Measurements from ENCODE around the gene SYNPO2.
"Not testable (repeated sequence)": the region's sequence is repeated elsewhere in the genome, so short reads cannot be mapped to it uniquely, and the experiment has no call there.

Gene SYNPO2

GRCh38 chr4:119002476-119002875 is 113.8 kb downstream of the SYNPO2 start:
- no peak for DNase-seq (ENCODE audit: low spot score)

- not testable (repeated sequence) for DNase-seq (ENCODE audit: low spot score)
Observed at GRCh38 chr4:119003001-119003400, 114.3 kb downstream of the SYNPO2 start.

GRCh38 chr4:119005928-119006460 is 117.3 kb downstream of the SYNPO2 start:
- no peak for DNase-seq (ENCODE audit: low spot score)

GRCh38 chr4:119008761-119009160 is 120.1 kb downstream of the SYNPO2 start:
- no peak for DNase-seq (ENCODE audit: low spot score)

- DNase-seq (ENCODE audit: low spot score): not testable (repeated sequence)
Observed at GRCh38 chr4:119010221-119010620, 121.6 kb downstream of the SYNPO2 start.

GRCh38 chr4:119010909-119011606 is 122.4 kb downstream of the SYNPO2 start:
- no peak for DNase-seq (ENCODE audit: low spot score)

- no peak for DNase-seq (ENCODE audit: low spot score)
Observed at GRCh38 chr4:119011607-119011988, 122.9 kb downstream of the SYNPO2 start.

- DNase-seq (ENCODE audit: low spot score): no peak
Observed at GRCh38 chr4:119014658-119015057, 126.0 kb downstream of the SYNPO2 start.

GRCh38 chr4:119016636-119017035 is 128.0 kb downstream of the SYNPO2 start:
- no peak for DNase-seq (ENCODE audit: low spot score)

GRCh38 chr4:119017636-119018035 is 129.0 kb downstream of the SYNPO2 start:
- no peak for DNase-seq (ENCODE audit: low spot score)

GRCh38 chr4:119020158-119020557 is 131.5 kb downstream of the SYNPO2 start:
- DNase-seq (ENCODE audit: low spot score): no peak

- DNase-seq (ENCODE audit: low spot score): not testable (repeated sequence)
Observed at GRCh38 chr4:119022520-119022919, 133.9 kb downstream of the SYNPO2 start.

- DNase-seq (ENCODE audit: low spot score): no peak
Observed at GRCh38 chr4:119024102-119024501, 135.4 kb downstream of the SYNPO2 start.

- no peak for DNase-seq (ENCODE audit: low spot score)
Observed at GRCh38 chr4:119025420-119025819, 136.8 kb downstream of the SYNPO2 start.

- DNase-seq (ENCODE audit: low spot score): no peak
Observed at GRCh38 chr4:119025916-119026661, 137.4 kb downstream of the SYNPO2 start.

GRCh38 chr4:119026662-119027444 is 138.2 kb downstream of the SYNPO2 start:
- no peak for DNase-seq (ENCODE audit: low spot score)

GRCh38 chr4:119027811-119028210 is 139.2 kb downstream of the SYNPO2 start:
- DNase-seq (ENCODE audit: low spot score): no peak

GRCh38 chr4:119028296-119028695 is 139.6 kb downstream of the SYNPO2 start:
- DNase-seq (ENCODE audit: low spot score): no peak

GRCh38 chr4:119029847-119030535 is 141.3 kb downstream of the SYNPO2 start:
- DNase-seq (ENCODE audit: low spot score): no peak

GRCh38 chr4:119030536-119030890 is 141.9 kb downstream of the SYNPO2 start:
- no peak for DNase-seq (ENCODE audit: low spot score)

- no peak for DNase-seq (ENCODE audit: low spot score)
Observed at GRCh38 chr4:119031218-119031617, 142.6 kb downstream of the SYNPO2 start.

Data from HuH-7 (cell line).